NCI-H1436 treated with DMSO at 0.1 percent for 48 hours (cell line): Measurements from ENCODE around the gene SH3BP2.

Source experiments
- DNase-seq: peaks from one replicate; lab custom pipeline; 2025; lab: John Stamatoyannopoulos, UW

Gene SH3BP2

GRCh38 chr4:2792711-2793585, at the start of gene SH3BP2:
Gene SH3BP2 (plus strand): TSS chr4:2793085. CDS start chr4:2820618, 27,533 bp downstream.
- no peak for DNase-seq

GRCh38 chr4:2743518-2744445, 49.1 kb upstream of the SH3BP2 start:
- DNase-seq = no peak

DNA sequence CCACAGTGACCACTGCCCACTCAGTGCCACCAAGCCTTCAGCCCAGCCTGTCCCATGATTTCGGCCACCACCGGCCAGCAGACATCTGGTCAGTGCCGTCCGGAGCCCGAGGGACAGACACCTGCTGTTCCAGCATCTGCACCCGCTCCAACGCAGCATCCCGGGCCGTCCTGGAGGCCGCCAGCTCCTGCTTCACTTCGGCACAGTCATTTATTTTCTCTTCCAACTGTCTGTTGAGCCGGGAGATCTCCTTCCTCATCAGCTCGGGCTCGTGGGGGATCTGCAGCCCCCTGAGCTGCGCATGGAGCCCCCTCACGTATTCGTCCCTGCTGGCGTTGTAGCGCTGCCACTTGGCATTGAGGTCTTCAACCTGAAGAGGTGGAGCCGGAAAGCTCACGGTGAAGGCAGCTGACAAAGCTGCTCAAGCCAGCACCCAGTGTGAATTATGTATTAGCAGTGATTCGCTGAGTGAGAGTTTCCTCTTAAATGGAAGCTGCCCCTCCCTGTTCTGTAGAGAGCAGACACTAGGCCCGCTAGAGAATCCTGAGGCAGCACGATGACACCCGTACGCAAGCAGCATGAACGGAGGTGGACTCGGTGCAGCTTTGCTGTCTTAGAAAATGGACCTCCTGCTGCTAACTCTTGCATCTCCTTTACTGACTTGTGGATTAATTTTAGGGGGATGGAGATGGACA, 48.2 kb upstream of the SH3BP2 start:
- no peak for DNase-seq

DNA sequence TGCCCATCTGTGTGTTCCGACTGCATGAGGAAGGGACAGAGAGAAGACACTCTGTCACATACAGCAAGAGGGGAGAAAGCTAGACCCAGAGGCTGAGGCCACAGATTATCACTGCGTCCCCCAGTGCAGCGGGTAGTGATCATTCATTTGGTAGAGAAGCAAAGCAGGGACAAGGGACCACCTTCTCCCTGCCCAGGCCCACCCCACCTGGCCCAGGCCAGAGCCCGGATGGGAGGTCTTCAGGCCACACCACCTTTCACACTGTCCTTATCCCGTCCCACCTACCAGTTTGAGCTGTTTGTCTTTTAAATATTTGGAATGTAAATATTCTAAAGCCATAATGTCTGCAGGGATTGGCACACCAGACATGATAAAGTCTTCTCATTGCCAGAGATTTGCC, 47.4 kb upstream of the SH3BP2 start:
- no peak for DNase-seq

DNA sequence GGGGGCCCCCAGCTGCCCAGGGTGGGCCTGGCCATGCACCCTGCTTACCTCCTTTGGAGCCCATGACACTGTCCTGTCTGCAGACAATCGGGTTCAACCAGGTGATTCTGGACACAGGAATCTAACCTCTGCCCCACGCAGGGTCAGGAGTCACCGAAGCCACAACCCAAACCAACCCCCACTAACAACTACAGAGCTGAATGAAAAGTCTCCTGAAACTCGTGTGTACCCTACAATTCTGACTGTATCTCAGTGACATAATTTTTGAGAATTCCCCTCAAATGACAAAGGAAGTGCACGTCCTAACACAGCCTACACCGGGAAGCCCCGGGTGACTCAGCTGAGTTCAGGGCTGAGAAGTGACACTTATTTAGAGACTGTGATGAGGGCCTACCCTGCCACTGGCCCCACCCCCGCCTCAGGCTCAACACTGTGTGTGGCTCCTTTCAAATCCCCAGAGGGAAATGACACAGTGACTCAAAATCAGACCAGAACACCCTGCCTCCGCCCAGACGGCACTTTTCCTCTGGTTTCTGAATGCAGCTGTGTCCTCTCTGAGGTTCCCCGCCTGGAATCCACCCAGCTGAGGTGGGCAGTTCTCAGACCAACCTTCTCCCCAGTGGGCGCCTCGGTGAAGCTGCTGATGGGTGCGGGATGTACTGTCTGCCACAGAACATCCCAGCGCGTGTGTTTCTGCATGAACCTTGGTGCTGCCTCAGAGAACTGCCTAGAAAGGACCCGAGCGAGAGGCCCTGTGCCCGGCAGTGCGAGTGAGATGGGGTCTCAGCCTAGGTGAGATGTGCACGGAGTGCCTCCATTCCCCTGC, 46.7 kb upstream of the SH3BP2 start:
- DNase-seq = no peak

DNA sequence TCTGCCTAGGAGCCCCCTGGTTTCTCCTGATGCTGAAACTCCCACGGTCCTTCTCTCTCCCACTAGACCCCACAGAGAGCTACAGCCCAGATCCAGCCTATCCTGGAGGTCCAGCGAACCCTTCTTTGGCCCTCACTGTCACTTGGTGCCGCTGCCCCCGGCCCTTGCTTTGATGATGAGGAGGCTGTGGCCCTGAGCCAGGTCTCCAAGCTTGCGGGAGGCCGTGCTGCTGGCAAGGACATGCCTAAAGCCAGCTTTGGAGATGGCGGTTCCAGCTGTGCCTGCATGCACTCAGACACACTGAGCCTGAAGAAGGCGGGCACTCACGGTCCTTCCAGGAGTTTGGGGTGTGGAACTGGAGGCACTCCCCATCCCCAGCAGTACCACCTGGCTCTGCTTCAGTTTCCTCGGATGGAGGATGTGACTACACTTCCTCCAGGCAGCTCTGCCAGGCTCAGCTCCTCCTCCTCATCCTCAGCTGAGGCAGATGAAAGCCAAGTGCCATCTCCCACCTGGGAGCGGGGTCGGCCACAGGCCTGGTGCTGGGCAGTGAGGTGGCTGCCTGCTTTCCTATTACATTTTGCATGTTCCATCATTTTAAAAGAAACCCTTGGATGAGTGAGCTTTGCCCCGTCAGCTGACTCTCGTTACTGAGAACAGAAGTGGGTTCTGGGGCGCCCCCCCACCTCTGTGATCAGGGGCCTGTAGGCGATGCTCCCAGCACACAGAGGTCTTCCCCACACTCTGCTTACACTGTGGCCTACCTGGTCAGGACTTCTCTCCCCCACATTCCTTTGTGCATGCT, 45.8 kb upstream of the SH3BP2 start:
- no peak for DNase-seq

GRCh38 chr4:2750719-2751605, 41.9 kb upstream of the SH3BP2 start:
- DNase-seq = no peak

GRCh38 chr4:2753436-2753835, 39.4 kb upstream of the SH3BP2 start:
- DNase-seq = no peak

GRCh38 chr4:2754848-2755819, 37.8 kb upstream of the SH3BP2 start:
- DNase-seq = no peak

DNA sequence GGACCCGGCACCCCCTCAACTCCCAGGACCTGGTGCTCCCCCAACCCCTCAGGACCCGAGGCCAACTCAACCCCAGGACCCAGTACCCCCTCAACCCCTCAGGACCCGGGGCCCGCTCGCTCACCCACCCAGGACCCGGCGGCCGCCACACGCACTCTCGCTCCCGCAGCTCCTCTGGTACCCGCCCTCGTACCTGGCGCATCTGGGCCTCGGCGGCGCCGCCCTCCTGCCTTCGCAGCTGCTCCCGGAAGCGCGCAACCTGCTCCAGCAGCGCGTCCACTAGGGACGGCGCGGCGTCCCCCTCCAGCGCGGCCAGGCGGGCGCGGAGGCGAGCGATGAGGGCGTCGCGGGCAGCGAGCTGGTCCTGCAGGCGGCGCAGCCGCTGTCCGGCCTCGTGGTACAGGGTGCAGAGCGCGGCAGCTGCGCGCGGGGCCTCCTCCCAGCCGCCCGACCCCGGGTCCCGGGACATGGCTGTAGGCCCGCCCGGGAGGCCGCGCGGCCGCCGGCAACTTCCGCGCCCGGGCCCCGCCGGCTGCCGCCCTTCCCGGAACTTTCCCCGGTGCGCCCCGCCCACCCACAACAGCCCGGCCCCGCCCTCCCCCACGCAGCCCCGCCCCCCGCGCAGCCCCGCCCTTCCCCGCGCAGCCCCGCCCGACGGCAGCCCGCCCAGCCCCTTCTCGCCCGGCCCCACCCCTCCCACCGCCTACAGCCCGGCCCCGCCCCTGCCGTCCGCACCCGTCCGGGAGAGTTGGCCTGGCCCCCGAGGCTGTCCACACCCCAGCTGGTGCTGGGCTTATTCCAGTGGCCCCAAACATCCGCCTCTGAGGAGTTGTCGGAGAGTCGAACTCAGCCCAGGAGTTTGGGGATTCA, 36.8 kb upstream of the SH3BP2 start, which contains the start of gene TNIP2:
TNIP2 (minus strand) TSS at position 516 of the 870 bp plus-strand sequence; CDS start at position 469, 47 bp downstream.
- DNase-seq = no peak

DNA sequence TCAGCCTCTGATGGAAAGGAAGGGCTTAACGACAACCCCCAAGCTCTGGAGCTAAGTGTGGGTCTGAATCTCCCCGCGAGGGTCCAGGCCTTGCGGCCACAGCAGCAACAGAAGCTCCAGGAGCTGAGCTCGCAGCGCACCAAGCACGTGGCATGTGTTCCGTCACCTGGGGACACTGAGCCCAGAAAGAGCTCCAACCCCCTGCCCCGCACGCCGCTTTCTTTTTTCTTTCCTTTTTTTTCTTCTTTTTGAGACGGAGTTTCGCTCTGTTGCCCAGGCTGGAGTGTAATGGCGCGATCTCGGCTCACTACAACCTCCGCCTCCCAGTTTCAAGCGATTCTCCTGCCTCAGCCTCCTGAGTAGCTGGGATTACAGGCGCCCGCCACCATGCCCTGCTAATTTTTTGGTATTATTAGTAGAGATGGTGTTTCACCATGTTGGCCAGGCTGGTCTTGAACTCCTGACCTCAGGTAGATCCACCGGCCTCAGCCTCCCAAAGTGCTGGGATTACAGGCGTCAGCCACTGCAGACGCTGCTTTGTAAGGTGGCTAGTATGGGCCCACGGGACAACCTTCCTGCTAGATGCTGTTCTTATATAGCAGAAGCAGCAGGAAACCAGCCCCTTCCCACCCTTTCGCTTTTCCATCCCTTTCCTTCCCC, 36.1 kb upstream of the SH3BP2 start:
- DNase-seq = no peak

GRCh38 chr4:2757426-2757825, 35.5 kb upstream of the SH3BP2 start:
- DNase-seq = no peak

DNA sequence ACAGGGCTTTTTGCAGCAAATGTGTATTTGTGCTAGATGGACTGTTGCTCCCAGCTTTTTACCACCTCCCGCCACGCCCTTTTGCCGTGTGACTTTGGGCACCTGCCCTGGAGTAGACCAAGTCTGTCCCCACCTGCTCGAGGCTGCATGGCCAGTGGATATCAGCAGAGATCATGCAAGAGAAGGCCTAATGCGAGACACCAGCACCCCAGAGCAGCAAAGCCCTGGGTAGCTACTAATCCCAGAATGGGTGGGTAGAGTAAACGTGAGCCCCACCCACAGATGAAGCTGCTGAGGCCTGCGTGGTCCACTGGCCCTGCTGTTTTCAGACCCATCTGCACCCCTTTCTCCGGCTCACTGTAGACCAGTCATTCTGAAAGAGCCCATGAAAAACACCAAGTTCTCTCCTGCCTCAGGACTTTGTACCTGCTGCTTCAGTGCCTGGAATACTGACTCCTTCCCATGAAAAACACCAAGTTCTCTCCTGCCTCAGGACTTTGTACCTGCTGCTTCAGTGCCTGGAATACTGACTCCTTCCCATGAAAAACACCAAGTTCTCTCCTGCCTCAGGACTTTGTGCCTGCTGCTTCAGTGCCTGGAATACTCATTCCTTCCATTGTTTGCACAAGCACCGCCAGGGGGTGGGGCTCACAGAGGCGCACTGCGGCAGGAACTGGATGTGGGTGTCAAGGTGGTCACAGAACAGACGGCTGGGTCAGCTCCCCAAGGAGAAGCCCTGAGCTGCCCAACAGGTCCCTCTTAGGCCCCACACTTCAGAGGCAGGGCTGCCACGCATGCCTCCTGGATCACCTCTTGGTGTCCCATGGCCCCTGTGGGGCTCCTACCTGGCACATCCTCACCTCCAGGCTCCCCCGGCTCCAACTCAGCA, 31.6 kb upstream of the SH3BP2 start:
- no peak for DNase-seq

- no peak for DNase-seq
Measured at GRCh38 chr4:2762048-2762447, 30.8 kb upstream of the SH3BP2 start.
